Immature natural killer cell (primary cell): ENCODE data around the gene CAPN3. TPM values are rescaled to one million over a fixed set of nuclear protein-coding genes. Genes with fewer than 3 reads are reported as not detected.

Experiments used
- DNase-seq, 3 donors: peaks; one replicate each; pipeline ENCODE4 v3.0.0; 2022; ENCODE audit warnings: mixed read lengths in 1 of 3
- H3K27ac Mint-ChIP-seq, 6 donors: one replicate each; pipeline ENCODE4 v1.8.0; 2020; ENCODE audit warnings: mixed read lengths in 6 of 6, mild to moderate bottlenecking in 5 of 6, inconsistent platforms in 4 of 6, moderate library complexity in 3 of 6
- H3K27me3 Mint-ChIP-seq, 3 donors: one replicate each; pipeline ENCODE4 v1.8.0; 2020 to 2021; ENCODE audit warnings: low read depth in 3 of 3, mild to moderate bottlenecking in 3 of 3, mixed read lengths in 3 of 3, moderate library complexity in 3 of 3, inconsistent platforms in 1 of 3
- H3K36me3 Mint-ChIP-seq, 3 donors: one replicate each; pipeline ENCODE4 v1.8.0; 2020; ENCODE audit warnings: mixed read lengths in 3 of 3, inconsistent platforms in 2 of 3, mild to moderate bottlenecking in 2 of 3
- H3K4me1 Mint-ChIP-seq, 2 donors: one replicate each; pipeline ENCODE4 v1.8.0; 2020; ENCODE audit warnings: inconsistent platforms in 2 of 2, mild to moderate bottlenecking in 2 of 2, mixed read lengths in 2 of 2, moderate library complexity in 1 of 2
- H3K4me3 Mint-ChIP-seq, 5 donors: one replicate each; pipeline ENCODE4 v1.8.0; 2020; ENCODE audit warnings: mild to moderate bottlenecking in 5 of 5, mixed read lengths in 5 of 5, inconsistent platforms in 3 of 5, moderate library complexity in 3 of 5
- H3K9me3 Mint-ChIP-seq, 6 donors: one replicate each; pipeline ENCODE4 v1.8.0; 2020; ENCODE audit warnings: mild to moderate bottlenecking in 6 of 6, mixed read lengths in 6 of 6, inconsistent platforms in 4 of 6, moderate library complexity in 3 of 6
- polyA plus RNA-seq, 3 donors: library from polyadenylated mRNA; unstranded; fragments of 300-500 nt; fragmentation: Illumina TruSeq; gene quantifications; one replicate each; pipeline ENCODE4 v1.2.3, GENCODE V29; 2021

CAPN3 gene
- polyA plus RNA-seq, 3 donors from 2014 or later: 1.9 to 2.3 TPM; not detected in 1

GRCh38 chr15:42364529-42364928 is 5.2 kb downstream of the CAPN3 start:
- H3K9me3 Mint-ChIP-seq: no peaks in the 10 kb centered on the region
- H3K27ac Mint-ChIP-seq: no peak overlapping the region
- no peak overlapping the region for H3K4me3 Mint-ChIP-seq
- no peaks in the 10 kb centered on the region for H3K4me1 Mint-ChIP-seq
- no peaks in the 10 kb centered on the region for H3K27me3 Mint-ChIP-seq
- DNase-seq: no peak
- peaks cover 0 to 6% (median 3%) of the 10 kb centered on the region in 3 donors for H3K36me3 Mint-ChIP-seq

GRCh38 chr15:42365921-42366550 is 6.7 kb downstream of the CAPN3 start:
- Mint-ChIP-seq H3K4me1 (no peaks in the 10 kb centered on the region), H3K4me3 (no peak overlapping the region), H3K9me3 (no peaks in the 10 kb centered on the region), H3K36me3 (peaks cover 0 to 6% (median 3%) of the 10 kb centered on the region in 3 donors), H3K27ac (peak overlapping the region in 1 of 6 donors; percentile 2), H3K27me3 (no peaks in the 10 kb centered on the region)
- no peak for DNase-seq

- no peaks in the 10 kb centered on the region for H3K9me3 Mint-ChIP-seq
- no peaks in the 10 kb centered on the region for H3K4me1 Mint-ChIP-seq
- H3K4me3 Mint-ChIP-seq: no peak overlapping the region
- DNase-seq: no peak
- H3K36me3 Mint-ChIP-seq: peaks cover 0 to 3% (median 0%) of the 10 kb centered on the region in 3 donors
- no peak overlapping the region for H3K27ac Mint-ChIP-seq
- H3K27me3 Mint-ChIP-seq: no peaks in the 10 kb centered on the region
These were observed 7.7 kb downstream of the CAPN3 start for GRCh38 chr15:42367041-42367440.

- H3K27ac Mint-ChIP-seq: no peak overlapping the region
- H3K36me3 Mint-ChIP-seq: peaks cover 0 to 1% (median 0%) of the 10 kb centered on the region in 3 donors
- H3K9me3 Mint-ChIP-seq: no peaks in the 10 kb centered on the region
- no peaks in the 10 kb centered on the region for H3K4me1 Mint-ChIP-seq
- H3K4me3 Mint-ChIP-seq: no peak overlapping the region
- DNase-seq: no peak
- no peaks in the 10 kb centered on the region for H3K27me3 Mint-ChIP-seq
These were observed 8.8 kb downstream of the CAPN3 start for GRCh38 chr15:42368096-42368495.

- peaks cover 3 to 6% of the 10 kb centered on the region in 2 donors for H3K4me1 Mint-ChIP-seq
- H3K4me3 Mint-ChIP-seq: no peak overlapping the region
- H3K27me3 Mint-ChIP-seq: no peaks in the 10 kb centered on the region
- H3K36me3 Mint-ChIP-seq: no peaks in the 10 kb centered on the region
- no peak for DNase-seq
- H3K9me3 Mint-ChIP-seq: no peaks in the 10 kb centered on the region
- H3K27ac Mint-ChIP-seq: no peak overlapping the region
These were observed 11.8 kb downstream of the CAPN3 start for GRCh38 chr15:42371096-42371495.

- no peak for DNase-seq
- Mint-ChIP-seq H3K4me1 (peaks cover 9 to 13% of the 10 kb centered on the region in 2 donors), H3K9me3 (no peaks in the 10 kb centered on the region), H3K36me3 (no peaks in the 10 kb centered on the region), H3K27ac (peak overlapping the region in 1 of 6 donors; percentile 8), H3K4me3 (no peak overlapping the region), H3K27me3 (no peaks in the 10 kb centered on the region)
These were observed 14.0 kb downstream of the CAPN3 start for GRCh38 chr15:42373274-42373673.

- H3K4me3 Mint-ChIP-seq: no peak overlapping the region
- no peak for DNase-seq
- H3K36me3 Mint-ChIP-seq: no peaks in the 10 kb centered on the region
- H3K4me1 Mint-ChIP-seq: peaks cover 9 to 13% of the 10 kb centered on the region in 2 donors
- no peak overlapping the region for H3K27ac Mint-ChIP-seq
- H3K27me3 Mint-ChIP-seq: no peaks in the 10 kb centered on the region
- H3K9me3 Mint-ChIP-seq: no peaks in the 10 kb centered on the region
These were observed 14.6 kb downstream of the CAPN3 start for GRCh38 chr15:42373936-42374335.

- no peaks in the 10 kb centered on the region for H3K9me3 Mint-ChIP-seq
- H3K27ac Mint-ChIP-seq: no peak overlapping the region
These were observed 15.5 kb downstream of the CAPN3 start for GRCh38 chr15:42374810-42375209.

GRCh38 chr15:42375252-42375651 is 16.0 kb downstream of the CAPN3 start:
- Mint-ChIP-seq H3K36me3 (peaks cover 0 to 4% (median 4%) of the 10 kb centered on the region in 3 donors), H3K27ac (no peak overlapping the region), H3K9me3 (no peaks in the 10 kb centered on the region), H3K4me1 (peaks cover 9 to 13% of the 10 kb centered on the region in 2 donors), H3K27me3 (no peaks in the 10 kb centered on the region), H3K4me3 (no peak overlapping the region)
- no peak for DNase-seq

More at GRCh38 chr15:42374810-42375209, 15.5 kb downstream of the CAPN3 start:
- Mint-ChIP-seq H3K4me1 (peaks cover 9 to 13% of the 10 kb centered on the region in 2 donors), H3K4me3 (no peak overlapping the region), H3K27me3 (no peaks in the 10 kb centered on the region), H3K36me3 (peaks cover 0 to 4% (median 4%) of the 10 kb centered on the region in 3 donors)
- no peak for DNase-seq

GRCh38 chr15:42375941-42376340 is 16.6 kb downstream of the CAPN3 start:
- Mint-ChIP-seq H3K4me1 (peaks cover 9 to 13% of the 10 kb centered on the region in 2 donors), H3K27me3 (no peaks in the 10 kb centered on the region), H3K27ac (no peak overlapping the region), H3K9me3 (no peaks in the 10 kb centered on the region), H3K4me3 (no peak overlapping the region), H3K36me3 (peaks cover 0 to 4% (median 4%) of the 10 kb centered on the region in 3 donors)
- no peak for DNase-seq

- H3K27ac Mint-ChIP-seq: no peak overlapping the region
- no peaks in the 10 kb centered on the region for H3K27me3 Mint-ChIP-seq
- no peak for DNase-seq
- no peak overlapping the region for H3K4me3 Mint-ChIP-seq
- H3K9me3 Mint-ChIP-seq: no peaks in the 10 kb centered on the region
- H3K36me3 Mint-ChIP-seq: peaks cover 0 to 4% (median 4%) of the 10 kb centered on the region in 3 donors
- peaks cover 9 to 13% of the 10 kb centered on the region in 2 donors for H3K4me1 Mint-ChIP-seq
These were observed 18.7 kb downstream of the CAPN3 start for GRCh38 chr15:42378011-42378410.

- no peak for DNase-seq
- Mint-ChIP-seq H3K27ac (no peak overlapping the region), H3K9me3 (no peaks in the 10 kb centered on the region), H3K27me3 (no peaks in the 10 kb centered on the region), H3K36me3 (peaks cover 0 to under 1% (median under 1%) of the 10 kb centered on the region in 3 donors), H3K4me1 (peaks cover 8 to 15% of the 10 kb centered on the region in 2 donors), H3K4me3 (no peak overlapping the region)
These were observed 25.3 kb downstream of the CAPN3 start for GRCh38 chr15:42384597-42384996.

GRCh38 chr15:42385206-42385979 is 26.1 kb downstream of the CAPN3 start:
- no peak overlapping the region for H3K4me3 Mint-ChIP-seq
- no peak for DNase-seq
- H3K9me3 Mint-ChIP-seq: no peaks in the 10 kb centered on the region
- no peaks in the 10 kb centered on the region for H3K27me3 Mint-ChIP-seq
- H3K36me3 Mint-ChIP-seq: no peaks in the 10 kb centered on the region
- H3K4me1 Mint-ChIP-seq: peaks cover 8 to 15% of the 10 kb centered on the region in 2 donors
- H3K27ac Mint-ChIP-seq: peak overlapping the region in 1 of 6 donors; percentile 3

- DNase-seq: no peak
- Mint-ChIP-seq H3K36me3 (no peaks in the 10 kb centered on the region), H3K4me1 (peaks cover 8 to 15% of the 10 kb centered on the region in 2 donors), H3K27me3 (no peaks in the 10 kb centered on the region), H3K27ac (peak overlapping the region in 1 of 6 donors; percentile 23), H3K9me3 (no peaks in the 10 kb centered on the region), H3K4me3 (no peak overlapping the region)
These were observed 26.8 kb downstream of the CAPN3 start for GRCh38 chr15:42385980-42386700.
